ENCODE results near the gene TANK.

The TANK gene

DNA sequence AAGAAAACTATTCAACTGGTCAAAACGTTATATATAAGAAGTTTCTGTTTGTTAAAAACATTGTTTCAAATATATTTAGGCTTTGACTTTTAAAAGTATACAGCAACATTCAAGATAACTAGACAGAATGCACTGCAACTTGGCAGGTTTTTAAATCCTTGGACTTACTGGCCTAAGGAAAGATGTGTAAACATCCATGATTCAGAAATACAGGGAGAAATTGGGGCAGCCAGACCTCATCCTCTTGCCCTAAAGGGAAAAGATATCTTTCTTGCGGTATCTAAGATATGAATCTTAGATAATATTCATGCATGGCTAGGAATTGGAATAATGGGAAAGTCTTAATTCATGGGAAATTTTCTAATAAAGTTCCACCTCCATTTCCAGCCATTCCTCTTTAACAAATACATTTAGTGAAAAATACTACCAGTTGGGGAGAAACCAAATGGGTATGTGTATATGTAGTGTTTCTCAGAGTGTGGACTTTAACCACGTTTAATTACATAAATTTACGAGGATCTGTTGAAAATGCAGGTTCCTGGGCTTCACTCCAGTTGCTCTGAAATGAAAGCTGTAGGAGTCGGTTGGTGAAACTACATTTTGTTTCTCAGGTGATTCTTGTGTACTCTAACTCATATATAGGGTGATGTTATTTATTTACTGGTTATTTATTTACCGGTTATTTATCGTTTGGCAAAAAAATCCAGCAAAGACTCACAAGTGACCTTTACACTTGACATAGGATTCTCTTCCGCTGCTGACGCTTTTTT, 587 bp upstream of the TANK start:
- peak overlapping the region; percentile 89 for H3K4me3 ChIP-seq (ENCODE audit: low read depth, low read length)
- no peak for DNase-seq (ENCODE audit: low read depth)
- TF ChIP-seq, protein P1, sequence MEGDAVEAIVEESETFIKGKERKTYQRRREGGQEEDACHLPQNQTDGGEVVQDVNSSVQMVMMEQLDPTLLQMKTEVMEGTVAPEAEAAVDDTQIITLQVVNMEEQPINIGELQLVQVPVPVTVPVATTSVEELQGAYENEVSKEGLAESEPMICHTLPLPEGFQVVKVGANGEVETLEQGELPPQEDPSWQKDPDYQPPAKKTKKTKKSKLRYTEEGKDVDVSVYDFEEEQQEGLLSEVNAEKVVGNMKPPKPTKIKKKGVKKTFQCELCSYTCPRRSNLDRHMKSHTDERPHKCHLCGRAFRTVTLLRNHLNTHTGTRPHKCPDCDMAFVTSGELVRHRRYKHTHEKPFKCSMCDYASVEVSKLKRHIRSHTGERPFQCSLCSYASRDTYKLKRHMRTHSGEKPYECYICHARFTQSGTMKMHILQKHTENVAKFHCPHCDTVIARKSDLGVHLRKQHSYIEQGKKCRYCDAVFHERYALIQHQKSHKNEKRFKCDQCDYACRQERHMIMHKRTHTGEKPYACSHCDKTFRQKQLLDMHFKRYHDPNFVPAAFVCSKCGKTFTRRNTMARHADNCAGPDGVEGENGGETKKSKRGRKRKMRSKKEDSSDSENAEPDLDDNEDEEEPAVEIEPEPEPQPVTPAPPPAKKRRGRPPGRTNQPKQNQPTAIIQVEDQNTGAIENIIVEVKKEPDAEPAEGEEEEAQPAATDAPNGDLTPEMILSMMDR (conservative IDR thresholded peaks at IDR 0.05; ENCODE audit: low read depth, low read length) = no peak

DNA sequence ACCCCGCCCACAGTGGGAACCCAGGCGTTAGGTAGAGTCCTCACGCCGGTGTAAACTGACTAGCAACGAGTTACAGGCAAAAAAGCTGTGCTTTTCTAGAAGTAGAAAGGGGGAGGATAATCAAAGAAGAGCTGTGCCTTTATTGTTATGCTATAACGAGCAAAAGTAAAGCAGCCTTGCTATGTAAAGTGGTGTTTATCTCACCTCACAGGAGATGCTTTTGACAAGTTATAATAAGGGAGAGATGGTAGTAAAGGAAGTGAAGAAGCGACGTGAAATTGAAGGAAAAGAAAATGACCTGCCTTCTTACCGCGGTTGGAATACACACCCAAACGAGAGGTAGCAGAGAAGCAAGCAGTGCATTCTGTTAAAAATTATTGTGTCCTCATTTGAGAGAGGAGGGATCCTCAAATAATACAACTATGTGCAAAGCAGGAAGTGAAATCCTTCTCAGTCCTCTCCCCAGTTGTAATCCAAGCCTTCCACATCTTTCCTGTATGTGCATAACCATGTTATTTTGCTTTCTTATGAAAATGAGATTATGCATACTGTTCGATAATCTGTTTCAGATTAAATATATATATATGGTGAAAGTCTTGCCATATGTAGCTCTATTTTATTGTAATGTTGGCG, 962 bp downstream of the TANK start:
- H3K4me3 ChIP-seq (ENCODE audit: low read depth, low read length) = peak overlapping the region; percentile 89
- peak; percentile 26 for DNase-seq (ENCODE audit: low read depth)
- TF ChIP-seq, protein P1 (conservative IDR thresholded peaks at IDR 0.05; ENCODE audit: low read depth, low read length) = no peak

- TF ChIP-seq, protein P1 (conservative IDR thresholded peaks at IDR 0.05; ENCODE audit: low read depth, low read length) = no peak
- DNase-seq (ENCODE audit: low read depth) = no peak
- H3K4me3 ChIP-seq (ENCODE audit: low read depth, low read length) = no peak overlapping the region
These were observed 3.2 kb downstream of the TANK start for GRCh38 chr2:161163440-161163839.

DNA sequence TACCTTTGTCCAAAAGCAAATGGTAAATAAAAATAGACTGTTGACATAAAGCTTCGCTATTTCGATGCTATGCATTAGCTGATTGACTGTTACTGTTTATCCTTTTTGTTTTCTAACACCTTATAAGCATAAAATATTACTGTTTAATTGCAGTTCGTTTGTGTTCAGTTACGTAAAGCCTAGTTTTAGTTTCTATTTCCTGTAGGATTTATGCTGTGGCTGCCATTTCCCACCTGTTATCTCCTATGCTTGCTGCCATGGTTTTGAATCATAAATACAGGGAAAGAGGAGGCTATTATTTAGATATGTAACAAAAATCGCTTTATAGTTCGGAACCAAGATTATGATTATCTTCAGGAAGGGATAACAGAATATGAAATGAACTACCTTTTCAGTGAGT, 3.9 kb downstream of the TANK start:
- TF ChIP-seq, protein P1 (conservative IDR thresholded peaks at IDR 0.05; ENCODE audit: low read depth, low read length) = no peak
- no peak for DNase-seq (ENCODE audit: low read depth)
- no peak overlapping the region for H3K4me3 ChIP-seq (ENCODE audit: low read depth, low read length)

DNA sequence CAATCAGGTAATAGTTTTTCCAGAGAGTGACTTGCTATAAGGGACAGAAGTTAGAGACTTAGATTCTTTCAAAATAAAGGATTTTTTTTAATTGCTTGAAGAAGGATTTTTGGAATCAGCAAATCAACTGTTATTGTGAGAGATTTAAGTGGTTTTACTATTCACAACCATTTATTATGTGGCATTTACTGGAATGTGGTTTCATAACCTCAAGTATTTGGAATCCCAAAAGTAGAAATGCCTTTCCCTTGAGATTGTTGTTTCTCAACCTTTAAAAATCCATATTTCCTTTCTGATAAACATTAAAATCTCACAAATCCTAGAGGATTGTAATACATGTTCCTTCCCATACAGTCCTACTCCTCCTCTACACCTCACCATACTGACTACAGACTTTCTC, 5.0 kb downstream of the TANK start:
- DNase-seq (ENCODE audit: low read depth) = peak; percentile 75
- TF ChIP-seq, protein P1 (conservative IDR thresholded peaks at IDR 0.05; ENCODE audit: low read depth, low read length) = no peak
- H3K4me3 ChIP-seq (ENCODE audit: low read depth, low read length) = no peak overlapping the region

- DNase-seq (ENCODE audit: low read depth) = peak; percentile 31
- TF ChIP-seq, protein P1 (conservative IDR thresholded peaks at IDR 0.05; ENCODE audit: low read depth, low read length) = no peak
- no peak overlapping the region for H3K4me3 ChIP-seq (ENCODE audit: low read depth, low read length)
These were observed 5.6 kb downstream of the TANK start for GRCh38 chr2:161165811-161166210.
